MM.1S (cell line): Measurements from ENCODE around the gene PAK4.

Experiments
- EZH2 ChIP-seq: fragments of 300-600 bp; sonication (generic); optimal IDR thresholded peaks from 2 replicates; pipeline ENCODE3; 2017; ENCODE audit warnings: low read depth, mild to moderate bottlenecking, antibody characterized with exemption, low read length, mixed read lengths
- EZH2phosphoT487 ChIP-seq: fragments of 300-600 bp; sonication (generic); IDR thresholded peaks from 2 replicates; pipeline ENCODE4 v1.6.1; 2018; ENCODE audit warnings: antibody characterized with exemption, low read length
- TF ChIP-seq, protein P1 (sequence below): fragments of 300-600 bp; sonication (generic); IDR thresholded peaks from 2 replicates; pipeline ENCODE4 v1.5.1; 2016; ENCODE audit warnings: antibody characterized with exemption, low read length, mixed read lengths

DNA sequence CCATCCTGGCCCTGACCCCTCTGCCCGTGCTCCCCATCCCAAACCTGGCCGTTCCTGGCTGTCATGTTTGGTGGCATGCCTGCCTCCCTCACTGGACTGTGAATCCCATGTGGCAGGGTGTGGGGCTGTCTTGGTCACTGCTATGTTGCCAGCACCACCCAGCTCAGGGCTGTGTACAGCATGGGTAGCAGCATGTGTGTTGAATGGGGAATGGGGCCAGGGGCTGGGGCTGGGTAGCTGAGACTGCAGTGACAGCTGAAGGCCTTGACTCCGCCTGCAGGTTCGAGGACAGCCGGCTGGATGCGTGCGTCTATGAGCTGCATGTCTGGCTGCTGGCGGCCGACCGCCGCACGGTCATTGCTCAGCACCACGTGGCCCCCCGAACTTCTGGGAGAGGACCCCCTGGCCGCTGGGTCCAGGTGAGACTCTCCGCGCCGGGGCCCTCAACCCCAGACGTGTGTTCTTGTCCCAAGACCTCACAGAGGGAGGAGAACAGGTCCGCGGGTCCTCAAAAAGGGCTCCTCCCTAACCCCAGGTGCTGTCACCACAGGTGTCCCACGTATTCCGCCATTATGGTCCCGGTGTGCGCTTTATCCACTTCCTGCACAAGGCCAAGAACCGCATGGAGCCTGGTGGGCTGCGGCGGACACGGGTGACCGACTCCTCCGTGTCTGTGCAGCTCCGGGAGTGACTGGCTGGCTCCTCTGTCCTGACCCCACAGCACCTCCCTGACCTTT lies 74.6 kb downstream of the PAK4 start:
- TF ChIP-seq, protein P1, sequence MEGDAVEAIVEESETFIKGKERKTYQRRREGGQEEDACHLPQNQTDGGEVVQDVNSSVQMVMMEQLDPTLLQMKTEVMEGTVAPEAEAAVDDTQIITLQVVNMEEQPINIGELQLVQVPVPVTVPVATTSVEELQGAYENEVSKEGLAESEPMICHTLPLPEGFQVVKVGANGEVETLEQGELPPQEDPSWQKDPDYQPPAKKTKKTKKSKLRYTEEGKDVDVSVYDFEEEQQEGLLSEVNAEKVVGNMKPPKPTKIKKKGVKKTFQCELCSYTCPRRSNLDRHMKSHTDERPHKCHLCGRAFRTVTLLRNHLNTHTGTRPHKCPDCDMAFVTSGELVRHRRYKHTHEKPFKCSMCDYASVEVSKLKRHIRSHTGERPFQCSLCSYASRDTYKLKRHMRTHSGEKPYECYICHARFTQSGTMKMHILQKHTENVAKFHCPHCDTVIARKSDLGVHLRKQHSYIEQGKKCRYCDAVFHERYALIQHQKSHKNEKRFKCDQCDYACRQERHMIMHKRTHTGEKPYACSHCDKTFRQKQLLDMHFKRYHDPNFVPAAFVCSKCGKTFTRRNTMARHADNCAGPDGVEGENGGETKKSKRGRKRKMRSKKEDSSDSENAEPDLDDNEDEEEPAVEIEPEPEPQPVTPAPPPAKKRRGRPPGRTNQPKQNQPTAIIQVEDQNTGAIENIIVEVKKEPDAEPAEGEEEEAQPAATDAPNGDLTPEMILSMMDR, result no peak
- TF ChIP-seq EZH2phosphoT487, result no peak
- no peak for TF ChIP-seq EZH2
